ENCODE data around the gene RPS6KB1.
A peak's percentile ranks its signal among the peaks of the same experiment; 100 is the strongest.
"Not testable (repeated sequence)": the region's sequence is repeated elsewhere in the genome, so short reads cannot be mapped to it uniquely, and the experiment has no call there.

The RPS6KB1 gene

DNA sequence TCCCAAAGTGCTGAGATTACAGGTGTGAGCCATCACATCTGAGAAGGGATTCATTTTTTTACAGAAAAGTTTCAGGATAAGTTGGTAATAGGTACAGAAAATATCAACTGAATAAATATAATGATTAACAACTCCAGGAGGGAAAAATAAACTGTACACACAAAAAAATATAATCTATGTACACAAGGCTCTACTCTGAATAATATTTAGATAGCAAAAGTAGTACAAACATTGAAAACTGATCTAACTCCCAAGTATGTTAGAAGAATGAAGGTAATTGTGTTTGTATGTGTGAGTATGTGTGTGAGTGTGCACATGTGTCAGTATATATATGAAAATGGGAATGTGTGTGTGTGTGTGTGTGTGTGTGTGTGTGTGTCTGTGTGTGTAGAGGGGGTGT is 20.6 kb upstream of the RPS6KB1 start:
- no peak for DNase-seq

- not testable (repeated sequence) for DNase-seq
Measured at GRCh38 chr17:59873414-59873813, 19.5 kb upstream of the RPS6KB1 start.

DNA sequence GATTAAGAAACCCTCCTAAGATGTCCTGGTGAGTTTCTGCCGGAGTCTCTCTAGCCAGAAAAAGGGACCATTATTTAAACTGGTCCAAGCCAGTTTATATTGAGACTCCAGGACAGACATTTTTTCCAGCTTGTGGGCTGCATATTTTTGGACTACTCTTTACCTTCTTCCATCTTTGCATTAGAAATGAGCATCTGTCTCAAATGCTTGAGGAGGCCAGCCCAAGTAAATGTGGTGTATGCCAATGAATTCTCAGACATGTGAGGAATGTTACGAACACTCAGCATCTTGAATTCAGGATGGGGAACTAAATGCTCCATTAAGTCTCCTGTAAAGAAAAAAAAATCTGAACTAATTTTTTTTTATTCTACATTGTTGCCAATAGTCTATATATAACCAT is 18.5 kb upstream of the RPS6KB1 start:
- no peak for DNase-seq

DNA sequence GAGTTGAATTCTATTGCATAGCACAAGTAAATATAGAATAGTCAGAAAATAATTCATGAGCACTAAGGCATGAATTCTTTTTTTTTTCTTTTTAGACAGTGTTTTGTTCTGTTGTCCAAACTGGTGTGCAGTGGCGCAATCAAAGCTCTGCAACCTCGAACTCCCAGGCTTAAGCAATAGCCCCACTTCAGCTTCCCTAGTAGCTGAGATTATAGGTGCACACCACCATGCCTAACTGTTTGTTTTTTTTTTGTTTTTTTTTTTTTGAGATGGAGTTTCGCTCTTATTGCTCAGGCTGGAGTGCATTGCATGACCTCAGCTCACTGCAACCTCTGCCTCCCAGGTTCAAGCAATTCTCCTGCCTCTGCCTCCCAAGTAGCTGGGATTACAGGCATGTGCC is 16.8 kb upstream of the RPS6KB1 start:
- DNase-seq = peak; percentile 50 to 53

DNA sequence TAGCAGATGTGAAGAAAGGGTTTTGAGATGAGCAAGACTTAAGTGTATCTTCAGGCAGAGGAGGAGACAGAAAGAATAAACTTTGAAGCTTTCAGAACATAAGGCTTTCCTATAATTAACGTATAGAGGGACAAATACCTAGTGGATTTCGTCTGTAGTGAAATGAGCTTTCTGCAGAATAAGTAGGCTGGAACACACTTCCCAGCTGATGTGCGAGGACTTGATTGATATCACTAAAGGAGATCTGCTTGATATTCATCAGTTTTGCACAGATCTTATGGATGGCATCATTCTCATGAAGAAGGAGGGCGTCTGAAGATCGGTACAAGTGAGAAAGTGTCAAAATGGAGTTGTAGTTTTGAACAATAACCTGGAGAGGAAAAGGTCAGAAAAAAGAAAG is 15.0 kb upstream of the RPS6KB1 start:
- no peak for DNase-seq

GRCh38 chr17:59878624-59879023 is 14.3 kb upstream of the RPS6KB1 start:
- DNase-seq = no peak

- DNase-seq = no peak
Measured at GRCh38 chr17:59884861-59885260, 8.1 kb upstream of the RPS6KB1 start.

DNA sequence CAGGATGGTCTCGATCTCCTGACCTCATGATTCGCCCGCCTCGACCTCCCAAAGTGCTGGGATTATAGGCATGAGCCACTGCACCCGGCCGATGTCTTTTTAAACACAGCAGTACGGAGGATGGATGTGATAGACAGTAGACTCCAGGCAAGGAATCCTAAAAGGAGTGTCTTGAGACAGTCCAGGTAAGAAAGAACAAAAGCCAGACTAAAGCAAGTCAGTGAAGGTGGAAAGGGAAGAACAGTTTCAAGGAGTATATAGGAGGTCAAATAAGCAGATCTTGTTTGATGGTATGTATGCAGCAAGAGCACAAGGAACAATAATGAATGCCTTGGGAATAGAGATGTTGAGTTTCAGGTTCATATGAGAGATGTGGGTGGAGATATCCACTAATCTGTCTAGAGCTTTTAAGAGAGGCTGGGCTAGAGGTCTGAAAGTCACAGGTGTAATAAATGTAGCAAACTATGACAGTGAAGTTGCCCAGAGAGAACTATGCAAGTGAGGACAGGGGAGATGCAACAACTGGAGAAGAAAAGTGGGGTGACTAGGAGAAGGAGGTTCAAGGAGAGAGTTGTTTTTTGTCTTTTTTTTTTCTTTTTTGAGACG is 4.7 kb upstream of the RPS6KB1 start:
- no peak for DNase-seq

DNA sequence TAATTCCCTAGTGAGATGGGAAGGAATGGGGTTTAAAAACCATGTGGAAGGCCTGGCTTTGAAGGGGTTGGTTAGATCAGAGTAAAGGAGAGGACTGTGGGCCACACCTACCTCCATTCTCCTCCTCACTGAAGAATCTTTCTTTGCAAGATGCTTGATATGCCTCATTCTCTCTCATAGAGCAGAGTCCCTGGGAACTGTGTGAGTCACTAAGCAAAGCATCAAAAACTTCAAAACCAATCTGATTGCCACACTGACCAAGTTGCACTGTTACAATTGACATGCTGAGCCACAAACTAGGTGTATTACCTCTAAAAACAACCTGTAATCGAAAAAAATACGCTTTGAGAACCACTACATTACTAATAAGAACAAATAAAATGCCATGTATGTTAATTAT is 2.2 kb upstream of the RPS6KB1 start:
- DNase-seq = no peak

- no peak for DNase-seq
Measured at GRCh38 chr17:59892251-59892923, 534 bp upstream of the RPS6KB1 start.

GRCh38 chr17:59893676-59894100 is 767 bp downstream of the RPS6KB1 start:
- peak in 1 of 2 donors; percentile 18 for DNase-seq

GRCh38 chr17:59897090-59897489 is 4.2 kb downstream of the RPS6KB1 start:
- DNase-seq = no peak

DNA sequence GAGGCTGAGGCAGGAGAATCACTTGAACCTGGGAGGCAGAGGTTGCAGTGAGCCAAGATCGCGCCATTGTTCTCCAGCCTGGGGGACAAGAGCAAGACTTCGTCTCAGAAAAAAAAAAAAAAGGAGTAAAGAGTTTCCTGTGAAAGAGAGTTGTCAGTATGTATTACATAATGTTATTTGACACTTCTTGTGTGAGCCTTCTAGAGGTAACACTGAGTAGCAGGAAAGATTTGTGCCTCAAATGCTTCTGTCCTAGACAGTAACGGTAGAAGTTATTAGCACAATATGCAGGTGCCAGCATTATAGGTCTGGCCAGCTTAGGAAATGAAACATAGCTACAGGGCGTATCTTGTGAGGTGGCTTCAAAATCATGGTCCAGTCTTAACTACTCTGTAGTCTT is 6.2 kb downstream of the RPS6KB1 start:
- DNase-seq = peak in 1 of 2 donors; percentile 72

- DNase-seq = no peak
Measured at GRCh38 chr17:59901604-59902003, 8.7 kb downstream of the RPS6KB1 start.

GRCh38 chr17:59903455-59903854 is 10.5 kb downstream of the RPS6KB1 start:
- DNase-seq = no peak

DNA sequence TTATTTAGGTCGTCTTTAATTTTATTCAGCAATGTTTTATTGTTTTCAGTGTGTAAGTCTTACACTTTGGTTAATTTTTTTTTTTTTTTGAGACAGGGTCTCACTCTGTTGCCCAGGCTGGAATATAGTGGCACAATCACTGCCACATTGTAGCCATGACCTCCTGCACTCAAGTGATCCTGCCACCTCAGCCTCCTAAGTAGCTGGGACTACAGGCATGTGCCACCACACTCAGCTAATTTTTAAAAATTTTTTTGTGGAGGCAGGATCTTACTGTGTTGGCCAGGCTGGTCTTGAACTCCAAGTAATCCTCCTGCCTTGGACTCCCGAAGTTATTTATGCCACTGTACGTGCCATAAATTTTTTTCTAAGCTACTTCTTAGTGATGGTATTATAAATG is 14.5 kb downstream of the RPS6KB1 start:
- DNase-seq = no peak

DNA sequence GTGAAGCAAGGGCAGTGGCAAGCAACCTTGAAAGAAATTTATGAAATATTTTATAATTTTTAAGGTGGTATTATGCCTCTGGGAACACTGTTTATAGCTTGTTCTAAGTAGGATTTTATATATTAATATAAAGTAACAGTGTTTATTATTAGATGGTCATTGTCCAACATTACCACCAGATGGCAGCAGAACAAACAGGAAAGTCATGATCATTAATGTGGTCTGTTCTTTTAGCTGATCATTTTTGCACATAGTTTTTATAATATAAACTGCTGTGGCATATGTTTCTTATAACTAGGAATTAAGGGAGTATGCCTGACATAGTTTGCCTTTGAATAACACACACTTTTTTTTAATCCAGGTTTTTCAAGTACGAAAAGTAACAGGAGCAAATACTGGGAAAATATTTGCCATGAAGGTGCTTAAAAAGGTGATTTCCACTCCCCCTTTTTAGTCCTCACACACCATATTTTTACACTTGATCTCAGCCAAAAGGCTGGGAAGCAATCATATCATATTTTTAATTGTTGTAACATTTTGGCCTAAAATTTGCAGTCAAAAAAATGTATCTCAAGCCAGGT is 21.4 kb downstream of the RPS6KB1 start:
- DNase-seq = peak; percentile 28 to 60

DNA sequence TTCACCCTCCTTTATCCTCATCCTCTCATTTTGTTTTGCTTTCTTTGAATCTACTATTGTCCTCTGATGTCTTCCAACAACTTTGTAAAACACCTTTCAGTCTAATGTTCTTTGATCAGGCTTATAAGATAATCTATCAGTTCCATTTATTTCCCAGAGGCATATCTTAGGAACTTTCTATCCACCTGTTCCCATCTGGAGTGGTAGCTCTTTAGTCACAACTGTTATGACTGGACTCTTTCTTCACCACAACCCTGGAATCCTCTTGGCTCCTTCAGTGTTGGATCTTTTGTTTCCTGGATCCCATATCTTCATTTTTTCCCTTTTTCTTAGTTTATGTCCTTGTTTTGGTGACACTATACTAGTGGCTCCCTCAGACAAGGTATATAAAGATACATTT is 23.5 kb downstream of the RPS6KB1 start:
- DNase-seq = no peak

- DNase-seq = not testable (repeated sequence)
Measured at GRCh38 chr17:59920637-59921036, 27.7 kb downstream of the RPS6KB1 start.

GRCh38 chr17:59930121-59930520 is 37.2 kb downstream of the RPS6KB1 start:
- not testable (repeated sequence) for DNase-seq

DNA sequence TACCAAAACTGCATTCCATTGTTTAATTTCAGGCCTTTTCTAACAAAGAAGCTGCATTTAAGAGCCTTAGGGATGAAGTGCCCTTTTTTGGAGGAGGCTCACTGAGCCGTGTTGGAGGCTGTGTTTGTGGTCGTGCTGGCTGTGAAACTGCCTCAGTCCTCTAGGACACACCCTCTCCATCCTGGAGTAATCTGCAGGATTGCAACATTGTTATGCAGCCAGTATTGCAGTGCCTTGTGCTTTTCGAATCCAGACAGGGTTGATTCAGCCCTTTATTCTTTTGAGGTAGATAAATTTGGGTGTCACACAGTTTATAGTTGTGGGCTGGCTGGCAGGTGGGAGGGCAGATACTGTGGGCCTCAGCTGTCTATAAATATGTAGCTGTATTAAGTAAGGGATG is 37.8 kb downstream of the RPS6KB1 start:
- DNase-seq = peak in 1 of 2 donors; percentile 39

DNA sequence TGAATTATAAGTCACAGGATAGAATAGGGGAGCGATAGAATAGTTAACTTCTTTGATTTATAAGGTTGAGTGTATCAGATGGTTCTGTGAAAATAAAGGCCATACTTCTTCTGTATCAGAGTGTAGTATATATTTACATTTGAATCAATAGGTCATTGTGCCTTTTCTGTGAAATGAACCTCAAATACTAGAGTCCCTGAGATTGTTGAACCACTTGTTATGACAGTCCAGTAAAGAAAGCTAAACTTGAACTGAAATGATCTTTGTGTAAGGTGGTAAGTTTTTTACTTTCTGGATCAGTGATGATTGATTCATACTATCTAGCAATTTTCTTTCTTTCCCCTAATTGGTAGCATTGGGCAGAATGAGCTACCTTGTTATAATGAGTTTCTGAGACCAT is 40.4 kb downstream of the RPS6KB1 start:
- DNase-seq = not testable (repeated sequence)

- not testable (repeated sequence) for DNase-seq
Measured at GRCh38 chr17:59940697-59941096, 47.8 kb downstream of the RPS6KB1 start.

DNA sequence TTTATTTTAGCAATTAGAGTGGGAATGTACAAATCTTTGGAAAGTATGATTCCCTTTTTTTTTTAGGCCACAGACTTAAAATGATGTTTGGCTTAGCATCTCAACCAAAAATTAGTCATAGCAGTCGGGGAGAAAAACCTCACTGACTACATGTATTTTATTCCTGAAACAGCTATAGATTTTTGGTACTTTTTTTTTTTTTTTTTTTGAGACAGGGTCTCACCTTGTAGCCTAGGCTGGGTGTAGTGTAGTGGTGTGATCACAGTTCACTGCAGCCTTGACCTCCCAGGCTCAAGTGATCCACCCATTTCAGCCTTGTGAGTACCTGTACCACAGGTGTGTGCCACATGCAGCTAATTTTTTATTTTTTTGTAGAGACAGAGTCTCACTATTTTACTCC is 48.2 kb downstream of the RPS6KB1 start:
- DNase-seq = no peak

Data from inflammatory macrophage (primary cell).